ENCODE results near the gene CDC42SE2.

Gene CDC42SE2

GRCh38 chr5:131263648-131264450 lies at the start of gene CDC42SE2:
Gene CDC42SE2 (plus strand): TSS chr5:131264053. CDS start chr5:131359494, 95,441 bp downstream.
- peak; percentile 71 to 84 for DNase-seq

- DNase-seq: no peak
These were observed 49.1 kb upstream of the CDC42SE2 start for GRCh38 chr5:131214609-131215227.

GRCh38 chr5:131217791-131218190 lies 46.1 kb upstream of the CDC42SE2 start:
- no peak for DNase-seq

GRCh38 chr5:131218392-131218791 lies 45.5 kb upstream of the CDC42SE2 start:
- no peak for DNase-seq

GRCh38 chr5:131220566-131220965 lies 43.3 kb upstream of the CDC42SE2 start:
- no peak for DNase-seq

- no peak for DNase-seq
These were observed 42.7 kb upstream of the CDC42SE2 start for GRCh38 chr5:131221008-131221703.

- no peak for DNase-seq
These were observed 42.0 kb upstream of the CDC42SE2 start for GRCh38 chr5:131221888-131222287.

- no peak for DNase-seq
These were observed 41.1 kb upstream of the CDC42SE2 start for GRCh38 chr5:131222731-131223130.

GRCh38 chr5:131223751-131224386 lies 40.0 kb upstream of the CDC42SE2 start:
- DNase-seq: no peak

GRCh38 chr5:131224387-131225201 lies 39.3 kb upstream of the CDC42SE2 start:
- DNase-seq: no peak

- DNase-seq: no peak
These were observed 38.4 kb upstream of the CDC42SE2 start for GRCh38 chr5:131225282-131225974.

GRCh38 chr5:131226899-131227298 lies 37.0 kb upstream of the CDC42SE2 start:
- no peak for DNase-seq

- no peak for DNase-seq
These were observed 35.2 kb upstream of the CDC42SE2 start for GRCh38 chr5:131228646-131229045.

GRCh38 chr5:131229623-131230022 lies 34.2 kb upstream of the CDC42SE2 start:
- no peak for DNase-seq

- peak in 1 of 2 experiments; percentile 2 for DNase-seq
These were observed 33.4 kb upstream of the CDC42SE2 start for GRCh38 chr5:131230406-131230805.

- no peak for DNase-seq
These were observed 24.2 kb upstream of the CDC42SE2 start for GRCh38 chr5:131239686-131240085.

GRCh38 chr5:131242728-131243255 lies 21.1 kb upstream of the CDC42SE2 start:
- DNase-seq: no peak

GRCh38 chr5:131245312-131245711 lies 18.5 kb upstream of the CDC42SE2 start:
- DNase-seq: no peak

- DNase-seq: no peak
These were observed 17.9 kb upstream of the CDC42SE2 start for GRCh38 chr5:131245948-131246347.

GRCh38 chr5:131246504-131246903 lies 17.3 kb upstream of the CDC42SE2 start:
- DNase-seq: no peak

GRCh38 chr5:131250751-131251475 lies 12.9 kb upstream of the CDC42SE2 start:
- DNase-seq: no peak
